Hepatocyte (in vitro differentiated cells): Measurements from ENCODE around the gene LDB1. TPM values are rescaled to one million over a fixed set of nuclear protein-coding genes. Genes with fewer than 3 reads are reported as not detected.

Experiments used
- DNase-seq: peaks from one replicate; pipeline ENCODE4 v3.0.0-alpha.2; 2016; ENCODE audit warnings: low spot score
- H2AFZ ChIP-seq: fragments of 200-600 bp; sonication (generic); 2 replicates; pipeline ENCODE4 v1.6.0; 2016; ENCODE audit warnings: antibody characterized with exemption, mild to moderate bottlenecking
- H3K27ac ChIP-seq: fragments of 200-600 bp; sonication (generic); 2 replicates; pipeline ENCODE4 v1.5.1; 2016; ENCODE audit warnings: mild to moderate bottlenecking
- H3K27me3 ChIP-seq: fragments of 200-600 bp; sonication (generic); 2 replicates; pipeline ENCODE4 v1.6.1; 2016
- H3K36me3 ChIP-seq: fragments of 200-600 bp; sonication (generic); replicated peaks from 2 replicates; pipeline ENCODE4 v1.5.1; 2016; ENCODE audit warnings: low read depth; ENCODE audit not compliant: insufficient read depth
- H3K4me1 ChIP-seq: fragments of 200-600 bp; sonication (generic); 2 replicates; pipeline ENCODE4 v1.5.1; 2016; ENCODE audit warnings: mild to moderate bottlenecking, moderate library complexity; ENCODE audit not compliant: insufficient read depth
- H3K4me2 ChIP-seq: fragments of 200-600 bp; sonication (generic); 2 replicates; pipeline ENCODE4 v1.6.0; 2016
- H3K4me3 ChIP-seq: fragments of 200-600 bp; sonication (generic); 2 replicates; pipeline ENCODE4 v1.5.1; 2016; ENCODE audit warnings: mild to moderate bottlenecking
- H3K79me2 ChIP-seq: fragments of 200-600 bp; sonication (generic); 2 replicates; pipeline ENCODE4 v1.6.0; 2017; ENCODE audit warnings: mild to moderate bottlenecking
- H3K9me2 ChIP-seq: fragments of 200-600 bp; sonication (generic); replicated peaks from 2 replicates; pipeline ENCODE4 v1.6.0; 2017; ENCODE audit warnings: mild to moderate bottlenecking; ENCODE audit not compliant: insufficient read depth
- H3K9me3 ChIP-seq: fragments of 200-600 bp; sonication (generic); 2 replicates; pipeline ENCODE4 v1.5.1; 2016; ENCODE audit warnings: low read depth, mild to moderate bottlenecking
- H4K20me1 ChIP-seq: fragments of 200-600 bp; sonication (generic); 2 replicates; pipeline ENCODE4 v1.6.0; 2016; ENCODE audit warnings: mild to moderate bottlenecking; ENCODE audit not compliant: insufficient read depth, poor library complexity, severe bottlenecking
- CTCF ChIP-seq: fragments of 200-600 bp; sonication (generic); IDR thresholded peaks from 2 replicates; pipeline ENCODE4 v1.5.1; 2016; ENCODE audit warnings: antibody characterized with exemption, mild to moderate bottlenecking; ENCODE audit not compliant: poor library complexity
- EZH2 ChIP-seq: fragments of 200-600 bp; sonication (generic); IDR thresholded peaks from 2 replicates; pipeline ENCODE4 v1.6.1; 2016; ENCODE audit warnings: antibody characterized with exemption, mild to moderate bottlenecking, borderline replicate concordance
- EZH2phosphoT487 ChIP-seq: fragments of 200-600 bp; sonication (generic); IDR thresholded peaks from one replicate; pipeline ENCODE4 v1.6.1; 2018; ENCODE audit warnings: antibody characterized with exemption, mild to moderate bottlenecking, low read depth, moderate library complexity; ENCODE audit not compliant: unreplicated experiment, severe bottlenecking
- WGBS: methylation state at CpG from one replicate; pipeline ENCODE4 v1.1.6; 2016; ENCODE audit warnings: low lambda C conversion rate; ENCODE audit errors: missing lambda C conversion rate; 5-methylcytosine and 5-hydroxymethylcytosine counted together
- polyA plus RNA-seq: library from polyadenylated mRNA; unstranded; fragments of >200 nt; fragmentation: Nextera tagmentation; extraction: Ambion mirVana; gene quantifications from 2 replicates; pipeline ENCODE4 v1.2.1, GENCODE V29; 2016
- total RNA-seq: library from RNA; depleted of rRNA; stranded (reverse); fragments of >200 nt; gene quantifications from 2 replicates; pipeline ENCODE4 v1.2.3, GENCODE V29; 2014

LDB1 gene
- total and polyA plus RNA-seq, 2 experiments from 2014 or later = 28.2 to 46.3 TPM

- H3K27me3 ChIP-seq = no peaks in the 10 kb centered on the region
- peak overlapping the region; percentile 87 for H3K27ac ChIP-seq
- TF ChIP-seq EZH2 (no peak), CTCF (no peak), EZH2phosphoT487 (no peak)
- peaks cover 12% of the 10 kb centered on the region for H3K4me1 ChIP-seq
- H3K4me2 ChIP-seq = peak overlapping the region; percentile 80
- peak overlapping the region; percentile 38 for H2AFZ ChIP-seq
- H3K4me3 ChIP-seq = peak overlapping the region; percentile 31
- H3K79me2 ChIP-seq = peaks cover 53% of the 10 kb centered on the region
- H3K36me3 ChIP-seq = peaks cover 4% of the 10 kb centered on the region
- DNase-seq = no peak
- H3K9me2 ChIP-seq = no peaks in the 10 kb centered on the region
- H4K20me1 ChIP-seq = peaks cover 11% of the 10 kb centered on the region
- H3K9me3 ChIP-seq = no peaks in the 10 kb centered on the region
- WGBS = 44% methylated on average over 5 of the region's 5 CpGs
Observed at GRCh38 chr10:102153093-102153620, 33.0 kb upstream of the LDB1 start.

GRCh38 chr10:102152545-102152890 is 32.4 kb upstream of the LDB1 start:
- peak; percentile 31 for DNase-seq
- under 1% methylated on average over 19 of the region's 19 CpGs for WGBS
- peak overlapping the region; percentile 38 for H2AFZ ChIP-seq

GRCh38 chr10:102151774-102152544 is 31.8 kb upstream of the LDB1 start, which contains the start of gene NOLC1:
NOLC1 (plus strand) TSS chr10:102152389; CDS start chr10:102152411, 22 bp downstream.
- no peaks in the 10 kb centered on the region for H3K9me3 ChIP-seq
- H3K9me2 ChIP-seq = no peaks in the 10 kb centered on the region
- WGBS = 5% methylated on average over 59 of the region's 59 CpGs
- DNase-seq = peak; percentile 99
- peaks cover 12% of the 10 kb centered on the region for H3K4me1 ChIP-seq
- H2AFZ ChIP-seq = peak within 1 kb of the TSS; percentile 38
- peak within 1 kb of the TSS; percentile 90 for H3K27ac ChIP-seq
- peak within 1 kb of the TSS; percentile 31 for H3K4me3 ChIP-seq
- TF ChIP-seq EZH2phosphoT487 (no peak), EZH2 (no peak), CTCF (no peak)
- H3K79me2 ChIP-seq = peaks cover 45% of the 10 kb centered on the region
- H3K36me3 ChIP-seq = peaks cover 6% of the 10 kb centered on the region
- peaks cover 11% of the 10 kb centered on the region for H4K20me1 ChIP-seq
- H3K27me3 ChIP-seq = no peaks in the 10 kb centered on the region
- H3K4me2 ChIP-seq = peak within 1 kb of the TSS; percentile 80

More at GRCh38 chr10:102152545-102152890, 32.4 kb upstream of the LDB1 start:
- H3K36me3 ChIP-seq = peaks cover 6% of the 10 kb centered on the region
- peaks cover 11% of the 10 kb centered on the region for H4K20me1 ChIP-seq
- TF ChIP-seq CTCF (no peak), EZH2 (no peak), EZH2phosphoT487 (no peak)
- H3K4me3 ChIP-seq = peak overlapping the region; percentile 31
- H3K9me3 ChIP-seq = no peaks in the 10 kb centered on the region
- peaks cover 51% of the 10 kb centered on the region for H3K79me2 ChIP-seq
- H3K4me1 ChIP-seq = peaks cover 12% of the 10 kb centered on the region
- peak overlapping the region; percentile 80 for H3K4me2 ChIP-seq
- no peaks in the 10 kb centered on the region for H3K27me3 ChIP-seq
- H3K27ac ChIP-seq = peak overlapping the region; percentile 87
- H3K9me2 ChIP-seq = no peaks in the 10 kb centered on the region
